ENCODE measurements around the gene IFI27L1.
A peak's percentile ranks its signal among the peaks of the same experiment; 100 is the strongest.

Gene IFI27L1

DNA sequence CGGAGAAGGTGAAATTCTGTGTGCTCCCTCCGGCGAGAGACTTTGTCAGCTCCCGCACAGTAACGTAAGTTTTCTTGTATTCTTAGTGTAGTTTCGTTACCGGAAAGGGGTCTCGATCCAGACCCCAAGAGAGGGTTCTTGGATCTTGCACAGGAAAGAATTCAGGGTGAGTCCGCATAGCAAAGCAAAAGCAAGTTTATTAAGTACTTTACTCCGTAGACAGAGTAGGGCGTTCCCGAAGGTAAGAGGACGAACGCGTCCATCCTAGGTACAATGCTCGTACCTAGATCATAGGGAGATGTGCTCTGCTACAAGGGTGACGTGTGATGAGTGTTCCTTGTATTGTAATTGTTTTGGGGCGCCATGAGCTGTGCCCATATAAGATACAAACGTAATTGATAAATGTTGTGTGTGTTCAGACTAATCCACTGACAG lies 293 bp downstream of the IFI27L1 start:
- DNase-seq, result no peak

DNA sequence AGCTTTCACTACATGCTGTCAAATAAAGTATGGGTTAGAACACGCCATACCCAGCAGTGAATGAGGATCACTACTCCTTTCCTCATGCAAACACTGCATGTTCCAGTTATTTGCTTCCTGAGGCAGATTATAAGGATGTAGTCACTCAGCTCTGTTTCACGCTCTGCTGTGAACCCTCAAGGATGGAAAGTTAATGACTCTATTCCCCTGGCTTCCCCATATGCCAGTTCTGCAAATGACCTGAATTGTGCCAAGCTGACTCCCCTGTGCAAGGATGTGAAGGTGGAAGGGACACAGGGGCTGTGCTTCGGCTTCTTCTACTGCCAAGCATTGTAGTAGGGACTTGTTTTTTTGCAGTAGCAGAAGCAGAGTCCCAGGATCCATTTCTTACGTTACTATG lies 6.8 kb downstream of the IFI27L1 start:
- no peak for DNase-seq

DNA sequence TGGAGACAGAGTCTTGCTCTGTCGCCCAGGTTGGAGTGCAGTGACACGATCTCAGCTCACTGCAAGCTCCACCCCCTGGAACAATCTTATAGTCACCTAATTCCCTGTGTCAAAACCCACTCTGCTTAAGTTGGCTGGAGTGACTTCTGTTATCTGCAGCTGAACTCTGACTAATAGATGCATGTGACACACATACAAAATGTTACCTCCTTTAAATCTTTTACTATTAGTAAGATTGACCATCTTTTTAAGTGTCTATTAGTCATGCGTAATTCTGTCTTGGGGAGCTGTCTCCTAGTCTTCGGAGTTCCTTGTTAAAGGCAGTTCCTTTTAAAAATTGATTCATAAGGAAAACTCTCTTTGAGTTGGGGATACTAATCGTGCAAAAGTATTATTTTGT lies 7.4 kb downstream of the IFI27L1 start:
- no peak for DNase-seq

- DNase-seq, result no peak
Observed at GRCh38 chr14:94089479-94089878, 8.4 kb downstream of the IFI27L1 start.

GRCh38 chr14:94093418-94093817 lies 12.3 kb downstream of the IFI27L1 start:
- DNase-seq, result no peak

DNA sequence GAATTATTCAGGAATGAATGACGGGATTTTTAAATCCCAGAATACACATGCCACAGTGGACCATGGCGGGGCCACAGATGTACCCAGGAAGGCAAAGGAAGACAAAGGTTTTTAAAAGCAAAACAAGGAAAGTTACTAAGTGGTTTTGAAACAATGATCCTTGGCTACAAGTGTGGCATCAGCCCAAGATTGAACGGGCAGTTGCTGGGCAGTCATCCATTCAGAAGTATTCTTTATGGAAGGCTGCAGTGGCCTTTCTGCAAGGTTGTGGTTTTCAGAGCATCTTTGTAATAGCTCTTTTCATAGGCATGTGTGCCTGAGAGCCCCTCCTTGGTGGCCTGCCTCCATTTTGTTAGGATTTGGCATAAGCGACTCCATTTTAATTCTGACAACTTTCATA lies 16.0 kb downstream of the IFI27L1 start:
- DNase-seq, result no peak

DNA sequence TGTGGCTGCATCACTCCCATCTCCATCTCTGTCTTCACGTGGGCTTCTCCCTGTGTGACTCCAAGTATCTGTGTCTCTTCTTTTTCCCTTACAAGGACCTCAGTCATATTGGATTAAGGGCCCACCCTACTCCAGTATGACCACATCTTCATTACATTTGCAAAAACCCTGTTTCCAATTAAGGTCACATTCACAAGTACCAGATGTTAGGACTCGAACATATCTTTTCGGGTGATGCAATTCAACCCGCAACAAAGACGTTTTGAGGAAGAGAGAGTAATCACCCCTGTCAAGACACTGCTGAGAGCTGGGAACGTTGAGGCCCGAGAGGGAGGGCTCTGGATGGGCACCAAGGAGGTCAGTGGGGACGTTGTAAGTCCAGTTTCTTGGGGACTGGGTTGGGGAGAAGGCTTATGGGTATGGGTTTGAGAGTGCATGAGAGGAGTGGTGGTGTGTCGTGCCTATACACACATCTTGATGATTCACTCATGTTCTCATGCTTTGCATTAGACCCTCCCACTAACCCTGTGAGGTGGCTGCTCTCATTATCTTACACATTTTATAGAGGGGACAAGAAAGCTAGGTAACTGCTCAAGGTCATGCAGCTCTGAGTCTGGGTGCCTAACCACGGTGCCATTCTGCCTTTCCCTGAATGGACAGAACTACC lies 17.3 kb downstream of the IFI27L1 start:
- no peak for DNase-seq

- DNase-seq, result no peak
Observed at GRCh38 chr14:94099006-94099405, 17.9 kb downstream of the IFI27L1 start.

DNA sequence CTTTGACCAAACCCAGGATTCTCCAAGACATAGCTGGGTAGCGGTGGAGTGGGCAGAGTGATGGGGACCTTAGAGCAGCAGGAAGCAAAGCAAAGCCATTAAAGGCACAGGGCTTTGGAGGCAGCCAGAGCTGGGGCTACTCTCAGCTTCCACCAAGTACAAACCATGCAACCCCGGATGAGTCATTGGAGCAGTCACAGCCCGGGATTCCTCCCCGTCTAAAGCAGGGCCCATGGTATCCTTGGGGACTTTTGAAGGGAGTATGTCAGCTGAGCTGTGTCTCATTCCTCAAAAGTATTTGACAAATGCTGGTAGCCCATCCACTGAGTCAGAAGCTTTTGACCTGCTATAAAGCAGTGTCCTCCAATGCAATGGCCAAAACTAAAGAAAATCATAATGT lies 19.7 kb downstream of the IFI27L1 start:
- DNase-seq, result peak; percentile 6

DNA sequence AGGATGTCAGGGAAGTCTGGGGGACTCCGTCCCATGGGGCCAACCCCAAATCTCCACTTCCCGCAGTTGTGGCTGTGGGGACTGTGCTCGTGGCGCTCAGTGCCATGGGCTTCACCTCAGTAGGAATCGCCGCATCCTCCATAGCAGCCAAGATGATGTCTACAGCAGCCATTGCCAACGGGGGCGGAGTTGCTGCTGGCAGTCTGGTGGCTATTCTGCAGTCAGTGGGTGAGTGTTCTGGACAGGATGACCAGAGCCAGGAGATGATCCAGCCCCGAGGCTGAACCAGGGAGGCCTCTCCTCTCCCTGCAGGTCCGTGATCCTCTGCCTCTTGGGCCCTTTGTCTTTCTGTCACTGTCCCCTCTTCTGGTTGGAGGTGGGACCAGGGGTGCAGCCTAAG lies 20.6 kb downstream of the IFI27L1 start:
- DNase-seq, result no peak

- DNase-seq, result no peak
Observed at GRCh38 chr14:94102768-94103482, 21.8 kb downstream of the IFI27L1 start.

GRCh38 chr14:94103554-94104150 lies 22.5 kb downstream of the IFI27L1 start:
- no peak for DNase-seq

DNA sequence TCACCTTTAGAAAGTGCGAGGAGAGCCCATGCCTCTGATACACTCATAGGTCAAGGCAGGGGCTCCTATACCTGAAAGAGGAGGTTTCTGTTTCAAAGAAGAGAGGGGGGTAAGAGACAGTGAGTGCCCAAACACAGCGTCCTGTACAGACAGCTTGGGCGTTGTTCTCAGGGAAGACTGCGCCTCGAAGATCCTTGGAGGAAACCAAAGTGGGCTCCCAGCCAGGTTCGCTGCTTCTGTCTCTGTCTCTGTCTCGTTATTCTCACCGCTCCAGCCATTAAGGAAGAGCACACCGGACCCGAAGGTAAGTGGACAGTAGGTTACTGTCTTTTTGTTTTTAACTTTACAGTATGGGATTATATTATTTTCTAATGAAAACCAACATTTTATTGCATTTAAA lies 23.6 kb downstream of the IFI27L1 start:
- no peak for DNase-seq

DNA sequence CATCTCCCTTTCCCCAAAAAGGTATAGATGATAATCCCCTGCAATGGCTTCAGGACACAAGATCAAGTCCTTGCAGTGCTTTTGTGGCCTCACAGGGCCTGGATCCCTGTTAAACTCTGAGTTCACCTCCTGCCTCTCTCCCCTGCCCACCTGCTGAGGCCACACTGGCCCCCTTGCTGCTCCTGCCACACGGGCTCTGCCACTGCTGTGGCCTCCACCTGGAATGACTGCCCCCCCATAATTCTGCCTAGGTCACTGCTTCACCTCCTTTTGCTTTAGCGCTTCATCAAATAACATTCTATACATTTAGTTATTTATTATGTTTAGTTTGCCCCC lies 28.8 kb downstream of the IFI27L1 start:
- DNase-seq, result no peak

- no peak for DNase-seq
Observed at GRCh38 chr14:94110552-94111181, 29.6 kb downstream of the IFI27L1 start, which contains the start of gene IFI27. TSS of gene IFI27 (plus strand) at chr14:94110736.

GRCh38 chr14:94111276-94112095 lies 30.4 kb downstream of the IFI27L1 start:
- DNase-seq, result no peak

DNA sequence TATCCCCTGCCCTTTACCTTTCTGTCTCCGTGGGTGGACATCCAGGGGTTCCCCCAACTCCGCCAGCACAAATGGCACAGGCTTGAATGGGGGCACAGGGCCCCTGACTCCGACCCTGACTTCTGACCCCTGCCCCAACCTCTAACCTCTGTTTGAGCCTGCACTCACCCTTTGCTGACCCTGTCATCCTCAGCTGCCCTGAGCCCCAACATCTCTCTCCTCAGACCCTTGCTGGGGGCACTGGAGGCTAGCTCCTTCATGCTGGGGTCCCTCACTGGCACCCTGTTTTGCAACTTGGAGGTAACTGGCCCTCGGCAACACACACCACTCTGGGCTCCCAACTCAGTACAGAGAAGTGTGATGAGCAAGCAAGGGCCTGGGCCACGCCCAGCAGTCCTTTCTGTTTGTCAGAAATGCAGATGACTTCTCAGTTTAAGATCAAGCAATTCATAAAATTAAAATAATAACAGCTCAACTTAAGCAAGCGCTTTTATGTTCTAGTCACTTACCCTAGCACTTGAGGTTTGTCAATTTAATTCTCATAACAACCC lies 31.5 kb downstream of the IFI27L1 start:
- no peak for DNase-seq

- no peak for DNase-seq
Observed at GRCh38 chr14:94113073-94113472, 32.0 kb downstream of the IFI27L1 start.

GRCh38 chr14:94113490-94113889 lies 32.4 kb downstream of the IFI27L1 start:
- DNase-seq, result no peak

DNA sequence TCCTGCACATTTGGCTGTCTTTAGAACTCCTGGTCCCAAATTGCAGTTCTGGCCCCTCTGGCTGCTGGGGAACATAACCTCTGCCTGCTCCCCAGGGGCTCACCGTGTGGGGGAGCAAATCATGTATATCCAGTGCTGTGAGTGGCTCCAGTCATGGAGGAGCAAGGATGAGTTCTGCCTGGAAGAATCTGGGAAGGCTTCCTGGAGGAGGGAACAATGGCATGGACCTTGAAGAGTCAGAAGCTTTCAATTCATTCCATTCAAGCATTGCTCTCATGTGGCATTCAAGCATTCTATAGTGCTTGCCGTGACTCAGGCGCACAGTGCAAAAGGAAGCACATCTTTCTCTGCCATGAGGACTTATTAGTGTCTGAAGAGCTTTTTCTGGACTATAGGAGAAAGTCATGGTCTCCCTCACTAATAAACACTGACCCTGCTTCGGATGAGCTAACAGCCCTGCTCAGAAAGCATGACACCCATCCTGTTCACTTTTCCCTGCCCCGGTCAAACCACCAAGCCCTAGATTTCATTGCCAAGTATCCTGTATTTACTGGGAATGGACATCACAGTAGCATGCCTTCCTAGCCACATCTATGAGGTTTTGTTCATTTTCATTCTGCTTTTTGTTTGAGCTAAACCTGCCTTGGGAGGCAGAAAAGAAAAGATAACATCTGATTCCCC lies 32.9 kb downstream of the IFI27L1 start:
- DNase-seq, result no peak

- no peak for DNase-seq
Observed at GRCh38 chr14:94114589-94115057, 33.5 kb downstream of the IFI27L1 start.

- no peak for DNase-seq
Observed at GRCh38 chr14:94115058-94115591, 34.0 kb downstream of the IFI27L1 start.

All from GOT3 (cell line).